Activated CD8-positive, alpha-beta memory T cell treated with anti-CD3 and anti-CD28 coated beads for 24 hours (primary cell): ENCODE measurements around the gene STXBP6.
"Not testable (repeated sequence)": the region's sequence is repeated elsewhere in the genome, so short reads cannot be mapped to it uniquely, and the experiment has no call there.

Experiments used
- DNase-seq: peaks from one replicate; pipeline ENCODE4 v3.0.0-alpha.2; 2020

STXBP6 gene

GRCh38 chr14:24785698-24786097 is 264.2 kb downstream of the STXBP6 start:
- DNase-seq, result no peak

- DNase-seq, result no peak
Measured at GRCh38 chr14:24784981-24785380, 265.0 kb downstream of the STXBP6 start.

GRCh38 chr14:24783791-24784190 is 266.2 kb downstream of the STXBP6 start:
- DNase-seq, result no peak

GRCh38 chr14:24780281-24780680 is 269.7 kb downstream of the STXBP6 start:
- DNase-seq, result no peak

- no peak for DNase-seq
Measured at GRCh38 chr14:24777678-24778077, 272.3 kb downstream of the STXBP6 start.

- DNase-seq, result no peak
Measured at GRCh38 chr14:24775950-24776349, 274.0 kb downstream of the STXBP6 start.

GRCh38 chr14:24774187-24774915 is 275.6 kb downstream of the STXBP6 start:
- no peak for DNase-seq

GRCh38 chr14:24773564-24773963 is 276.4 kb downstream of the STXBP6 start:
- DNase-seq, result not testable (repeated sequence)

GRCh38 chr14:24766434-24766833 is 283.5 kb downstream of the STXBP6 start:
- DNase-seq, result no peak

- no peak for DNase-seq
Measured at GRCh38 chr14:24761141-24761540, 288.8 kb downstream of the STXBP6 start.
